Adrenal gland (tissue), 12 donors: Measurements from ENCODE around the gene GIMAP5. TPM values are rescaled to one million over a fixed set of nuclear protein-coding genes. Genes with fewer than 3 reads are reported as not detected.

Experiments used
- DNase-seq, 7 donors: peaks; one replicate each; pipeline ENCODE4 v3.0.0-alpha.2; 2019 to 2020
- H3K27ac ChIP-seq, 5 donors: fragments of 200-600 bp; sonication (generic) in 4 of 5; 1 replicate in 3 of 5; 2 replicates in 2 of 5; pipeline versions ENCODE4 v1.5.1 to v1.8.0; 2016 to 2020; ENCODE audit warnings: mild to moderate bottlenecking in 1 of 5
- H3K27me3 ChIP-seq: fragments of 200-600 bp; 2 replicates; pipeline ENCODE4 v1.8.0; 2021
- H3K36me3 ChIP-seq, 2 donors: fragments of 200-600 bp; replicated peaks in 1 of 2; 1 replicate in 1 of 2; 2 replicates in 1 of 2; pipeline versions ENCODE4 v1.5.1 to v1.8.0; 2018 to 2022
- H3K4me1 ChIP-seq, 2 donors: fragments of 200-600 bp; replicated peaks in 1 of 2; 1 replicate in 1 of 2; 2 replicates in 1 of 2; pipeline versions ENCODE4 v1.5.1 to v1.8.0; 2018 to 2021
- H3K4me3 ChIP-seq, 4 donors: fragments of 200-600 bp; sonication (generic) in 3 of 4; one replicate each; pipeline ENCODE4 v1.5.1; 2016 to 2018
- H3K9me3 ChIP-seq, 3 donors: fragments of 200-600 bp; sonication (generic) in 1 of 3; replicated peaks in 1 of 3; 1 replicate in 2 of 3; 2 replicates in 1 of 3; pipeline versions ENCODE4 v1.5.1 to v1.8.0; 2016 to 2021
- CTCF ChIP-seq, 6 experiments: fragments of 450-650 bp in 4 of 6; fragments of 200-600 bp in 2 of 6; sonication (generic) in 1 of 6; IDR thresholded peaks; 1 replicate in 5 of 6; 2 replicates in 1 of 6; pipeline versions ENCODE4 v1.5.1 to v1.8.0; 2016 to 2021; ENCODE audit warnings: antibody characterized with exemption in 6 of 6, mild to moderate bottlenecking in 2 of 6, moderate library complexity in 1 of 6
- POLR2A ChIP-seq, 2 donors: fragments of 450-650 bp; IDR thresholded peaks; one replicate each; pipeline ENCODE4 v1.6.1; 2017; ENCODE audit warnings: antibody characterized with exemption in 2 of 2, mild to moderate bottlenecking in 2 of 2, moderate library complexity in 1 of 2
- WGBS, 4 donors: extraction: QIAGEN DNeasy Blood & Tissue Kit in 2 of 4; methylation state at CpG; one replicate each; pipeline versions ENCODE4 v1.1.5 to v1.1.7; 2013 to 2017; 5-methylcytosine and 5-hydroxymethylcytosine counted together
- intact Hi-C, 2 donors: fragments of 100-400 bp; cut with DNase I; formaldehyde crosslinking; loops; one replicate each; pipeline versions ENCODE4 v1.14.1 to v1.15.0; 2022 to 2023
- polyA plus RNA-seq, 3 donors: library from polyadenylated mRNA; stranded (reverse); fragments of 200-250 nt in 2 of 3; fragments of 350-450 nt in 1 of 3; fragmentation: Illumina TruSeq in 1 of 3; extraction: RNeasy Lipid Tissue Mini Kit (QIAGEN cat#74804) in 1 of 3; gene quantifications; one replicate each; pipeline ENCODE4 v1.2.3, GENCODE V29; 2013 to 2014
- total RNA-seq, 9 donors: library from RNA; depleted of rRNA in 4 of 9; stranded (reverse); fragments of >200 nt in 4 of 9; fragments of 120-200 nt in 1 of 9; fragmentation: NEBNext Ultra II Directional in 1 of 9; extraction: Animal tissue kit (Norgen Biotek cat#: 25700) in 1 of 9; gene quantifications; one replicate each; pipeline versions ENCODE4 v1.1.0 to v1.2.4, GENCODE V29; 2013 to 2023
- donor health status: healthy with polysubstance abuse.
- donor health status: Bipolar disorder and iron deficiency.
- donor health status: DM: yes; HTN: yes; CAD: no.
- donor health status: DM: no; HTN: no; CAD: no.
- donor health status: DM: no; HTN: no; CAD: no.
- donor health status: DM: yes; HTN: yes; CAD: no.

GIMAP5 gene
- total and polyA plus RNA-seq, 12 donors, result 7.9 to 65.0 (median 19.2) TPM

DNA sequence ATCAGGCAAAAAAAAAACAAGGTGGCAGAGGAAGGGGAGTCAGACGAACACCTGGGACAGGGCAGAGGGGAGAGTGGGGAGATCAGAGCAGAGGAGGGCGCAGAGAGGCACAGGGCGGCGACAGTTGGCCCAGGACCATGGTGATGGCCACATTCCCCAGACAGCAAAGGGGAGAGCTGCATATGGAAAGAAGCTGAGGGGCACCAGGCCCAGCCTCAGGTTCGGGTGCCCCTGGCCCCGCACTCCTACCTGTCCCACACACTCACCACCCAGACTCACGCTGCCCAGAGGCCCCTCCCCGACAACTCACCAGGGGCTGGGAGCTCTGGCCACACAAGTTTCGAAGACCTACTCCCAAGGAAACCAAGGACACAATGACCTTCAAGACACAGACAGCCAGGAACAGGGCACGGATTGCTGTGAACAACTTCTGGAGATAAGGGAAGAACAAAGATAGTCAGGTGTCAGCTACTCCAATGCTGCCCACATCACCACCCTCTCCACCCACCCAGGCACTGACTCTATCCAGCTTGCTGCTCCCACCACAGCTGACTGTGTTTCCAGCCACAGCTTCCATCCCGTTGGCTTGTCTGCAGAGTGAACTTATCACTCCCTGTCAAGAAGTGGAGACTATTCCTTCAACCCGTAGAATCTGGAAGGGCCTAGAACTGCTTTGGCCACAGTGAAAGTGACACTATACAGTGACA is 54.7 kb downstream of the GIMAP5 start:
- Histone ChIP-seq H3K36me3 (peaks cover 0 to 3% of the 10 kb centered on the region in 2 donors), H3K27me3 (no peaks in the 10 kb centered on the region), H3K9me3 (no peaks in the 10 kb centered on the region), H3K4me3 (no peak overlapping the region), H3K4me1 (peaks cover 11 to 21% of the 10 kb centered on the region in 2 donors), H3K27ac (no peak overlapping the region)
- DNase-seq, result no peak
- TF ChIP-seq POLR2A (IDR thresholded peaks at IDR 0.05) (no peak), CTCF (IDR thresholded peaks at IDR 0.05) (no peak)
- 80 to 83% (median 81%) methylated on average over 9 to 12 of the region's 12 CpGs for WGBS, 4 donors
- intact Hi-C loops, result no loop called here

Other genes with a start within 250 kb of the GIMAP5 start
- 10 to 100 TPM in 7 of 9 donors, 1 to 10 TPM in 2; 4.2 to 24.8 (median 15.9) TPM for gene GIMAP7, start 222.5 kb upstream of the GIMAP5 start, total RNA-seq
- 10 to 100 TPM; 17.6 to 39.3 (median 24.7) TPM for gene GIMAP7, start 222.5 kb upstream of the GIMAP5 start, polyA plus RNA-seq
- 10 to 100 TPM; 24.6 to 52.7 (median 37.8) TPM for gene GIMAP4, start 170.0 kb upstream of the GIMAP5 start, total RNA-seq
- gene GIMAP4, start 170.0 kb upstream of the GIMAP5 start, polyA plus RNA-seq, result 10 to 100 TPM; 19.6 to 35.6 (median 27.9) TPM
- 10 to 100 TPM; 12.6 to 50.6 (median 27.6) TPM for gene GIMAP6, start 105.0 kb upstream of the GIMAP5 start, total RNA-seq
- 10 to 100 TPM in 2 of 3 donors, 1 to 10 TPM in 1; 9.9 to 12.9 (median 11.0) TPM for gene GIMAP6, start 105.0 kb upstream of the GIMAP5 start, polyA plus RNA-seq
- gene GIMAP2, start 51.7 kb upstream of the GIMAP5 start, total RNA-seq, result 10 to 100 TPM in 7 of 9 donors, 1 to 10 TPM in 2; 6.6 to 23.6 (median 15.4) TPM
- gene GIMAP2, start 51.7 kb upstream of the GIMAP5 start, polyA plus RNA-seq, result 10 to 100 TPM in 1 of 3 donors, 1 to 10 TPM in 2; 5.2 to 10.9 (median 7.8) TPM
- 10 to 100 TPM in 1 of 9 donors, 1 to 10 TPM in 8; 1.6 to 11.2 (median 6.6) TPM for gene GIMAP1, start 20.8 kb upstream of the GIMAP5 start, total RNA-seq
- 1 to 10 TPM; 1.5 to 4.7 (median 4.2) TPM for gene GIMAP1, start 20.8 kb upstream of the GIMAP5 start, polyA plus RNA-seq
- 10 to 100 TPM in 8 of 9 donors, 1 to 10 TPM in 1; 1.8 to 99.1 (median 39.7) TPM for gene TMEM176B, start 62.9 kb downstream of the GIMAP5 start, total RNA-seq
- 10 to 100 TPM; 12.0 to 33.6 (median 12.6) TPM for gene TMEM176B, start 62.9 kb downstream of the GIMAP5 start, polyA plus RNA-seq
- gene TMEM176A, start 63.4 kb downstream of the GIMAP5 start, total RNA-seq, result 10 to 100 TPM in 8 of 9 donors, under 1 TPM in 1; 0.78 to 70.9 (median 28.0) TPM
- gene TMEM176A, start 63.4 kb downstream of the GIMAP5 start, polyA plus RNA-seq, result 10 to 100 TPM; 14.6 to 46.4 (median 15.7) TPM
- under 1 TPM in 3 of 9 donors, not detected in 6; 0.11 to 0.29 (median 0.15) TPM for gene AOC1, start 115.1 kb downstream of the GIMAP5 start, total RNA-seq
- under 1 TPM in 2 of 3 donors, not detected in 1; 0.10 to 0.32 TPM for gene AOC1, start 115.1 kb downstream of the GIMAP5 start, polyA plus RNA-seq
- 10 to 100 TPM in 1 of 9 donors, 1 to 10 TPM in 8; 1.1 to 10.7 (median 4.7) TPM for gene KCNH2, start 240.9 kb downstream of the GIMAP5 start, total RNA-seq
- 10 to 100 TPM in 1 of 3 donors, 1 to 10 TPM in 2; 4.5 to 18.7 (median 6.8) TPM for gene KCNH2, start 240.9 kb downstream of the GIMAP5 start, polyA plus RNA-seq